Anterior cingulate cortex (tissue), 58 donors: ENCODE data around the gene PRKCQ.

Experiments
- DNase-seq, 58 donors: peaks; one replicate each; lab custom pipeline; 2025; lab: John Stamatoyannopoulos, UW

The PRKCQ gene

GRCh38 chr10:6579904-6580278, at the start of gene PRKCQ:
Gene PRKCQ, minus strand, starts transcription at chr10:6580276. Its CDS starts 65,141 bp downstream, at chr10:6515135.
- peak in 18 of 58 donors; percentile 35 to 77 (median 56) for DNase-seq

GRCh38 chr10:6625428-6625827, 45.4 kb upstream of the PRKCQ start:
- DNase-seq, result no peak

GRCh38 chr10:6624392-6624791, 44.3 kb upstream of the PRKCQ start:
- no peak for DNase-seq

GRCh38 chr10:6622921-6623320, 42.8 kb upstream of the PRKCQ start:
- no peak for DNase-seq

- peak in 3 of 58 donors; percentile 9 to 42 (median 10) for DNase-seq
Measured at GRCh38 chr10:6621536-6621935, 41.5 kb upstream of the PRKCQ start.

GRCh38 chr10:6619660-6620059, 39.6 kb upstream of the PRKCQ start:
- no peak for DNase-seq

GRCh38 chr10:6618340-6618739, 38.3 kb upstream of the PRKCQ start:
- no peak for DNase-seq

GRCh38 chr10:6617309-6618076, 37.4 kb upstream of the PRKCQ start:
- DNase-seq, result no peak

- no peak for DNase-seq
Measured at GRCh38 chr10:6615971-6616370, 35.9 kb upstream of the PRKCQ start.

GRCh38 chr10:6612371-6612770, 32.3 kb upstream of the PRKCQ start:
- no peak for DNase-seq

GRCh38 chr10:6610647-6611046, 30.6 kb upstream of the PRKCQ start:
- DNase-seq, result no peak

- no peak for DNase-seq
Measured at GRCh38 chr10:6609625-6610024, 29.5 kb upstream of the PRKCQ start.

GRCh38 chr10:6607778-6608177, 27.7 kb upstream of the PRKCQ start:
- peak in 38 of 58 donors; percentile 6 to 83 (median 55) for DNase-seq

GRCh38 chr10:6607182-6607581, 27.1 kb upstream of the PRKCQ start:
- no peak for DNase-seq

GRCh38 chr10:6603142-6604125, 23.4 kb upstream of the PRKCQ start:
- DNase-seq, result peak in 10 of 58 donors; percentile 11 to 57 (median 30)

GRCh38 chr10:6602700-6603084, 22.6 kb upstream of the PRKCQ start:
- no peak for DNase-seq

GRCh38 chr10:6602026-6602699, 22.1 kb upstream of the PRKCQ start:
- no peak for DNase-seq

GRCh38 chr10:6601246-6601805, 21.2 kb upstream of the PRKCQ start:
- DNase-seq, result no peak

- DNase-seq, result no peak
Measured at GRCh38 chr10:6600224-6600987, 20.3 kb upstream of the PRKCQ start.

GRCh38 chr10:6598679-6599078, 18.6 kb upstream of the PRKCQ start:
- DNase-seq, result no peak
